Stimulated activated CD4-positive, alpha-beta T cell treated with anti-CD3 and anti-CD28 coated beads, Interleukin-4, amount 100 ng/mL, for 48 hours (primary cell): Measurements from ENCODE around the gene NHLRC1.
"Not testable (repeated sequence)": the region's sequence is repeated elsewhere in the genome, so short reads cannot be mapped to it uniquely, and the experiment has no call there.

Experiments used
- DNase-seq, 2 donors: peaks; one replicate each; pipeline ENCODE4 v3.0.0-alpha.2; 2020; ENCODE audit warnings: low read depth in 2 of 2

NHLRC1 gene

DNA sequence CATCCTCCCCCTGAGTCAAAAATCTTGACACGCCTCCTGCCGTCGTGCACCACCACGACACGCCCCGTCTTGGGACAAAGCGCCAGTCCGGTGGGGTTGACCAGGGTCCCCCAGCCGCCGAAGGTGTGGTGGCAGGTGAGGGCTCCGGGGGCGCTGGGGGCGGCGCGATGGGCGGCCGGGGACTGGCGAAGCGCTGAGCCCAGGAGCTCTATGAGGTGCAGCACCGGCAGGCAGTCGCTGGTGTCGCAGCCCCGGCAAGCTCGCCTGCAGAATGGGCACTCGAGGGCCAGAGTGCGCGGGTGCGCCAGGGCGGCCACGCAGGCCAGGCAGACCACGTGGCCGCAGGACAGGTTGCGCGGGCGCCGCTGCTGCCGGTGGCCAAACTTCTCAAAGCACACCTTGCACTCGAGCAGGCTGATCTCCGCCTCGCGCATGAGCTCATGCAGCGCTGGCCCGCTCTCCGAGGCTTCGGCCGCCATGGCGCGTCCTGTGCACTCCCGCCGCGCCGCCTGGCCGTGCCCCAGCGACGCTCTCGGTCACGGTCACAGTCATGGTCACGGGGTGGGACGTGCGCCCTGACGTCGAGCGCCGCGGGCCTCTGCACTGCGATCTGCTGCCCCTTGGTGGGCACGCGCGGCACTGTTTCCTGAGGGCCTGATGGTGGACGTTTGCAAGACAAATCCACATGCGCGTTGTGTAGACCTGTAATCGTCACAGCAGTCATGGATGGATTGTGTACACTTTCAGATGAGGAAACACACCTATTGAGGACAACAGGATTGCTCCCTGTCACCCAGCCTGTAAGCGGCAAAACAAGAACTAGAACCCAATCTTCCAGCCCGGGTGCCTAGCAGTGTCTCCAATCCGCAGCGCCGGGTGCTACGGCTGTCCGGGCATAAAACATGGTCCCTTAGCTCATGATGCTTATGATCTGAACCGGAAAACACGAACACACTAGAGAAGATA lies at the start of gene NHLRC1:
TSS of gene NHLRC1 (minus strand) at position 550 of the 966 bp plus-strand sequence. CDS start at position 479, 71 bp downstream.
- peak; percentile 72 to 78 for DNase-seq

DNA sequence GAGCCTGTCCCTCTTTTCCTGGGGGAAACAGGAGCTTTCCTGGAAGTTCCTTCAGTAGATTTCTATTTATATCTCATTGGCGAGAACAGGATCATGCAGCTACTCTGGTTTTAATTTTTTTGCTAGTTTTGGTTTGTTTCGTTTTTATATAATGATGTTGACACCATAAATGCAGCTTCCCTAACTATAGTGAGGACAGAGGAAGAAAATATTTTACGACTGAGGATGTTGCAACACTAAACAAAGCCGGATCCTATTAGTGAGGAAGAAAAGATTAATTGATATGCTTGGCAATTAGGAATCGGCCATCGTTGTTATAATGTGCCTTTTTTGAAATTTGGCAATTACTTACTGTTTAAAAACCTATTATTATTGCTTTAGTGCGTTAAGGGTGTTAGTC lies 49.4 kb upstream of the NHLRC1 start:
- DNase-seq: no peak

DNA sequence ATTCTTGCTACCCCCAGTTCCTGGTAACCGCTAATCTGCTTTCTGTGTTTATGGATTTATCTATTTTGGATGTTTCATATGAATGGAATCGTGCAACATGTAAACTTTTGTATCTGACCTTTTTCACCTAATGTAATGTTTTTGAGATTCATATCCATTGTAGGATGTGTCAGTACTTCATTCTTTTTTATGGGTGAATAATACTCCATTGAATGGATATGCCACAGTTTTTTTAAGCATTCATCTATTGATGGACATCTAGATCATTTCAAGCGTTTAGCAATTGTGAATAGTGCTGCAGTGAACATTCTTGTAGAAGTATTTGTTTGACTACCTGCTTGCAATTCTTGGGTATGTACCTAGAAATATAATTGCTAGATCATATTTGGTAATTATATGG lies 45.8 kb upstream of the NHLRC1 start:
- DNase-seq: no peak

DNA sequence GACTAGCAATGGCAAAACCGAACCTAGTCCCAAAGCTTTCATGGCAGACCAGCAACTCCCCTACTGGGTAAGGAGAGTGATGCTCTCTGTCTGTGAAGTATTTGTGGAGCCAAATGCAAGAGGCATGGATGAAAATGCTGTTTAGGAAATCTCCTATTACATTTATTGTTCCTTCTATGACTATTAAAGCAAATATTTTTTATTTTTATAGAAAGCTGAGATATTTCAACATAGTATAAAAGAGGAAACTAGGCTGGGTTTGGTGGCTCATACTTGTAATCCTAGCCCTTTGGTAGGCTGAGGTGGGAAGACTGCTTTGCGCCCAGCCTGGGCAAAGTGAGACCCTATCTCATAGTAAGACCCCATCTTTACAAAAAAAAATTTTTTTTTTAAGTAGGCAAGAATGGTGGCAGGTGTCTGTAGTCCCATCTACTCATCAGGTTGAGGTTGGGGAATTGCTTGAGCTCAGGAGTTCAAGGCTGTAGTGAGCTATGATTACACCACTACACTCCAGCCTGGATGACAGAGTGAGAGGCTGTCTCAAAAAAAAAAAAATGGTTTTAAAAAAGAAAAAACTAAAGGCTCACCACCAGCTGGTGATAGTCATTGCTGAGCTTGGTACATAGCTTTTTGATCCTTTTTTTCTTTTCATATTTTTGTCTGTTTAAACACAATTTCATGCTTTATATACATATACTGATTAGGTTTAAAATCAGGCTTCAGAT lies 44.0 kb upstream of the NHLRC1 start:
- no peak for DNase-seq

DNA sequence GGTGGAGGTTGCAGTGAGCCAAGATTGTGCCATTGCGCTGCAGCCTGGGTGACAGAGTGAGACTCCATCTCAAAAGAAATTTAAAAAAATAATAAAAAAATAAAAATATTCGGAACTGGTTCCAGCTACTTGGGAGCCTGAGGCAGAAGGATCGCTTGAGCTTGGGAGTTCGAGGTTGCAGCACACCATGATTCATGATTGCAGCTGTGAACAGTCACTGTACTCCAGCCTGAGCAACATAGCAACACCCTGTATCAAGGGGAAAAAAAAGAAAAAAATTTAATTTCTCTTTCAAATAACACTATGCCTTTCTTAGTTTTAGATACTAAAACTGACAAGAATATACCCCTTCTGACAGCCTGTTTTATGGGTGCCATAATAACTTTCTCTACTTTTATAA lies 43.3 kb upstream of the NHLRC1 start:
- no peak for DNase-seq

DNA sequence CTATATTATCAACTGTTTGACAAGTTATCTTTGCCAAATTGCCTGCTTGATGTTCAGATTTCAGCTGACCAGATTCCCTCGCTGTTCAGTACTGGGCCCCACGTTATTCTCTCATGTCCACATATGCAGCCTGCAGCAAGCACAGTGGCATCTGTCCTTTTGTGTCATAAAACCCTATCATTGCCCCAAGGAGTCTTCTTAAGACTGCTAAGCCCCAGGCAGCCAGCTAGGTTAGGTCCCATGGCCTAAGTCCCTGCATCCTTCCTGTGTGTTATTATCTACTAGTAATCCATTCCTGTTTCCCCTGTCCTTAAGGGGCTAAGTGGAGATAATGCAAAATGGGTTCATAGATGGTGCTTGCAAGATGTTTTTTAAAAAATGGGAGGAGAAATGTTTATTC lies 39.9 kb upstream of the NHLRC1 start:
- DNase-seq: no peak

DNA sequence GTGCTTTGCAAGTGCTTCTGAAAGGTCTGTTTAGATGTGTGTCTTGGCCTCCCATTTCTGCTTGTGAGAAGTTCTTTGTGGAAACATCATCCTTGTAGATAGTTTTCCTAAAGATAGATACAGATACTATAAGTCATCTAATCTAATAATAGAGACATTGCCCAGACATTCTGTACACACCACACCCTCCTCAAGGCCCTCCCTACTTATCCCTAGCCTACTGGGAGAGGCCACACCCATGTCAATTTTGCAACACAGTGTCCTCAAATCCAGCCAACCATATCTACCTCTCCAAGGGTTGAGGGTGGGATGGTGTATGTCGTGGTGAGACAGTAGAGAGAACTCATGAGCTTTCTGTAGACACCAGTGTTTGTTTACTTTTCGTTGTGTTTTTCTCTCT lies 39.0 kb upstream of the NHLRC1 start:
- no peak for DNase-seq

DNA sequence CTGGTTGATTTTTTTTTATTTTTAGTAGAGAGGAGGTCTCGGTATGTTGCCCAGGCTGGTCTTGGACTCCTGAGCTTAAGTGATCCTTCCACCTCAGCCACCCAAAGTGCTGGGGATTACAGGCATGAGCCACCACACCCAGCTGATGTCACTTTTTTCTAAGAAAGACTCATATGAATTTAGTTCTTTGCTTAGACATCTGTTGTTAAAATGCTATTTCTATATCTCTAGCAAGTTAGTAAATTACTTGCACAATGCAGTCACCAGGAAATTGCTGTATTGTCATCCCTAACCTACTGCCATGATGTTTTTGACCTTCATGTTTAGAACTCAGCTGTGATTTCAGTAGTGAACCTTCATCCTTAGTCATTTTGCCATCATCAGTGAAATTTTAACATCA lies 38.4 kb upstream of the NHLRC1 start:
- no peak for DNase-seq

DNA sequence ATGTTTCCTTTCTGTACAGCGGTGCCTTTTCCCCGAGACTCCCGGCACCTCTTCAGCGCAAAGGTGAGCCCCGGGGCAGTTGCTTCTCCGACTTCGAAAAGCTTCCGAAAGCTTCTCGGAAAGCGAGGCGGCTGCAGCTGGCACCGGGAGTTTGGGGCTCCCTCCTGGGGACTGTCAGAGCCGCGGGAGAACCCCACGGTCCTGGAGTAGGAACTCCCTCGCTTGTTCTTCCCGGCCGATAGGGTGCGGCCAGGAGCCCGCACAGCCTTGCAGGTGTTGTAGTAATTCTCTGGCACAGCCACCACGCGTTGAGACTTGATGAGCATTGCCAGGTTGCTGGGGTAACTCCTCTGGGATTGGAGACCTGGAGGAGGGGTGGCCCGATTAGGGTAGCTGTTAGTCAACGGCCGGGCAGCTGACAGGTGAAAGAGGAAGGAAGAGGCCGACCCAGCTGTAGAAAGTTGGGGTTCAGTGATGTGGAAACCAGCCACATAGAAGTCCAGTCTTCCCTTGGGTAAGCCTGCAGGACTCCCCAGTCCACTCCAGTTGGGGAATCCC lies 33.5 kb upstream of the NHLRC1 start:
- DNase-seq: peak; percentile 14 to 24

DNA sequence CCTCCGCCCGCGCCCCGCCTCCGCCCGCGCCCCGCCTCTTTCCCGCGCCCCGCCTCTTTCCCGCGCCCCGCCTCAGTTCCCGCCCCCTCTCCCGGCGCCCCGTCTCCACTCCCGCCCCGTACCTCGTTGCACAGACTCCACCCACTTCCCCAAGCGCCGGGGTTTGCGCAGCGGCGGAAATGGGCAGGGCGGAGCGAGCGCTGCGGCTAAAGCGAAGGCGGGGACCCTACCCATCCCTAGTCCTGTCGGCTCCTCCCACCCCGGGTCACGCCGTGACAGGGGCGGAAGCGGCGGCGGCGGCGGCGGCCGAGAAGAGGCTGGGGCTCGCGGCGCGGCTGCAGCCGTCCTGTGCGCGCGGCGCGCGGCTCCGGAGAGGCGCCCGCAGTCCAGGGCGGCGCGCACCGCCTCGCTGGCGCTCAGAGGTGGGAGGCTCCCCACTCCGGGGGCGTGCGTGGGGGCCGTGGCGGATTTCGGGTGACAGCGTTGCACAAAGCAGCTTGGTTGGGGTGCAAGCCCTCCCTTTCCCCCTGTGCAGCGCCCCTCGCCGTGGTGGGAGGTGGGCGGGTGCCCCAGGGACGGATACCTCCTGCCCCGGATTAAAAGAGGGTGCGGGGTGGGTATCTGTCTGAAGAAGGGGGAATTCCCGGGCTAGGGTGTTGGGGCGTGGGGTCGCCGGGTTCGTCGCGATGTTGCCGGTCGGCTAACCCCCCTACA lies 32.8 kb upstream of the NHLRC1 start, which contains the start of gene KDM1B:
TSS of gene KDM1B (plus strand) at position 273 of the 714 bp plus-strand sequence. CDS start 4,474 bp downstream, outside the sequence.
- peak; percentile 96 for DNase-seq

DNA sequence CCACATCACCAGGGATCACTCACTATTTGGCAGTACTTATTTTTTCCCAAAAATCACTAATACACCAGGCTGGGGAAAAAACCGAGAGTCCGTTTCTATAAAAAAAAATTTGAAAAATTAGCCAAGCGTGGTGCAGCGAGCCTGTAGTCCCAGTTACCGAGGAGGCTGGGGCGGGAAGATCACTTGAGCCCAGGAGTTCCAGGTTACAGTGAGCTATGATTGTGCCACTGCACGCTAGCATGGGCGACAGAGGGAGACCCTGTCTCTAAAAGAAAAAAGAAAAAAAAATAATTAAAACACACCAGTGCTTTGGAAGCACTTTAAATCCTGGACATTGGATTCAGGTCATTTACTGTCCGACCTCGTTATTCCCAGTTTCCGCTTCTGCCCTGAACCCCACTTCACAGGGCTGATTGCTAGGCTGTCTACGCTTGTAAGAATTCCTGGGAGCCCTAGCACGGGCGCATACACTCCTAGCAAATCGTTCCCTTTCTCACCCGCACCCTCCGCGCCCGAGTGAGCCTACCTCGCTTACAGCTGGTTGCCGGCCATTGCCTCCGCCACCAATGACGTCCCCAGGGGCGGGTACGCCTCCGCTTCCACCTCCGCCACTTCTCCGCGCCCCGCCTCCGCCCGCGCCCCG lies 32.2 kb upstream of the NHLRC1 start, which contains the start of gene TPMT:
TSS of gene TPMT (minus strand) at position 571 of the 643 bp plus-strand sequence. CDS start 5,950 bp downstream, outside the sequence.
- DNase-seq: no peak

DNA sequence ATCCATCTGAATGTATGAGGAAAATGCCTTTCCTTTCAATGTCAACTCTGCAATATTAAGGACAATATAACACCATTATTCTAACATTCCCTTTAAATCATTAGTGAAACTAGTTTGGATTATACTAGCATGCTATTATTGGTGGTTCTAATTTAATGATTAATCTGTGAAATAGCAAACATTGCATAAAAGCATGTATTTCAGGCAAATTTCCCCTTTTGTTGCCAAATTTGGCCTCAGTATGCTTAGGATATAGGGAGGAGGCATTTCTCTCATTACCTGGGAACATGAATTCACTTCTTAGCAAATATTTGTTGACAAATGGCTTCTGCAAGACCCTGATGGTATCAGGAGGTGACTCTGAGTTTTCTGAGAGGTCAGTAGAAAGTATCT lies 30.8 kb upstream of the NHLRC1 start:
- DNase-seq: no peak

DNA sequence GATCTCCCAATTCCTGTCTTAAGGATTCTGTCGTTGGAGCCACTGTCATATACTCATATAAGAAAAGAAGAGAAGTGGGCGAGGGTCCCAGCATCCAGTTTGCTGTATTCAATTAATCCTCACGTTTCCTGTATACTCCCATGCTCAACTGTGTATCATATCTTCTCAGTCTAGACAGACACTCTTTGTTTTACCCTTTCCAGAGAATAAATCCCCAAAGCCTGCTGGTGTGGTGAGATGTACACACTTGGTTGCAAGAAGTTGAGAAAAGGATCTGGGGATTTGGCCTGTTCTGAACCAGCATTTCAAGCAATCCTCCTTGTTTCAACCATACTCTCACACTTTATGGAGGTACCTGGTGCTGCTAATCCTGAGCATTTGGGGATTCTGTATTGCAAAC lies 29.3 kb upstream of the NHLRC1 start:
- DNase-seq: no peak

DNA sequence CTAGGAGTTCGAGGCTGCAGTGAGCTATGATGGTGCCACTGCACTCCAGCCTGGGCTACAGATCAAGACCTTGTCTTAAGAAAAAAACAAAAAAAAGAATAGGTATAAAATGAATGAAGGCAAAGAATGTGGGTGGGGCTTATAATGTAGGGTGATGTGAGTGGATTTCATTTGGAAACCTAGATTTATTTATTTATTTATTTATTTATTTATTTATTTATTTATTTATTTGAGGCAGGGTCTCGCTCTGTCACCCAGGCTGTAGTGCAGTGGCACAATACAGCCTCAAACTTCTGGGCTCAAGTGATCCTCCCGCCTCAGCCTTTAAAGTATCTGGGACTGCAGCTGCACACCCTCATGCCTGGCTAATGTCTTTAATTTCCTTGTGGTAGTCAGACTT lies 28.9 kb upstream of the NHLRC1 start:
- not testable (repeated sequence) for DNase-seq

DNA sequence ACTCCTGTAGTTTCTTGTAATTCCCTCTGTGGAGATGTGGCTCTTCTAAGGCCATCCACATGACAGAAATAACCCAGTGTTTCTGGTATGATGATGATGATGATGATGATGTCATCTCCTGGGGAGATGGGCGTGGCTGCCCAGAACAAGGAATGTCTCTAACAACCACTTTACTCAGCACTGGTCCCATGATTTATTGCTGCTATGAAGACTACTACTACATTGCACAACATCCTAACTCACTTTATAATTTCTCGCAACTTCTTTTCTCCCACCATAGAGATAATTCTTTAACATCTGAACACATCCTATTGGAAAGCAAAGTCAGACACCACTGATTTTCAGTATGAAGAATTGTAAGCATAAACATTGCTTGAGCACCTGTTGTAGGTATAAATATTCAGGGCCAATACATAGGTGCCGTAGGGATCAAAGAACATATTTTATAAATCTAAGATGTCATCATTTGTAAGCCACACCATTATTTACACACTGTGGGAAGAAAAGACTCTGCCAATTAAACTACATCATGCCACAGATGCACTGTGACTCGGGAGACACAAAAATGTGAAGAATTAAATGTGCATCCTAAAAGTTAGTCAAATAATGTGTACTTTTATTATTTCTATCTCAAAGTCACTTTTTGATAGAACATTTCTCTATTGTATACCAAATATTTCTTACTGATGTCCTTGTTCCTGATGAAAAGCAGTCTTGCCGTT lies 26.0 kb upstream of the NHLRC1 start:
- no peak for DNase-seq

DNA sequence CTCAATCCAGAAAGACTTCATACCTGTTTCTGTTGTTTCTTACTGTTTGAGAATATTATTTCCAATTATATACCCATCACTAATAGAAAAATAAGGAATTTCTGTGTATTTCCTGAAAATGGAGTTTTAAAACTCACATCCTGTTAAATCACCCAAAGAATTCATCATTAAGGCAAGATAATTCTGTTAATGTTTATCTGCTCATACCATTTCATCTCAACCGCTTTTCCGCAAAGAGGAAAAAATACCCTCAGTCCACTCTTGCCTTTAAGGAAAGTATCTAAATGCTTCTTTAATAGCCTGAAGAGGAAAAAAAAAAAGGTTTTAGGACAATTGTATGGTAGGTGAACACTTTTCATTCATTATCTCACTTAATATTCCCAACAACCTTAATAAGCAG lies 25.1 kb upstream of the NHLRC1 start:
- no peak for DNase-seq

DNA sequence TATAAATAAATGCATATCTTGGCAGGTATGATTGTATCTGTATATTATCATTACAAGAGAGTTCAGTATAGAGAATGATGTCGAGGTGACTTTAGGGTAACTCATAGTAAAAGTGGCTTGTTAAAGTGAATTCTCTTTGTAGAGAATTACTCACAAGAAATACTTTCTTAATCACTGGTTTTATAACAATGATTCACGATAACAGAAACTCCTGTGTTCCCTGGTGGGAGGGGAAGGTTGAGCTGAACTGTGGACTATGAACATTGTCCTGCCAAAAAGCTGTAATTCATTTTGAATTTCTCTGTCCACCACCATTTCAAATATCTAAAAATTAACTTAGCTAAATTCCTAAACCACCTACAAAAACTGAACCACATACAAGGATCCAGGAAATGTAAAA lies 24.7 kb upstream of the NHLRC1 start:
- no peak for DNase-seq

DNA sequence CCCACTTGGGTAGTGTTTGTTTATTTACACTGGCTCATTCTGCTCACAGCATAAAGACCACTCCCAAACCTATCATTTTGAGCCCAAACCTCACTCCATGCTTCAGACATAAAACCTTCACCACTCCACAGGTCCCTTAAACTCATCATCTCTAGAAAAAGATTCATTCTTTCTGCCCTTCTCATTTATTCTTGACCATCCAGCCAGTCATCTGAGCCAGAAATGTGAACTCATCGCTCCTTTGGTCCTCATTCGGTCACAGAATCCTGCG lies 20.0 kb upstream of the NHLRC1 start:
- DNase-seq: no peak

DNA sequence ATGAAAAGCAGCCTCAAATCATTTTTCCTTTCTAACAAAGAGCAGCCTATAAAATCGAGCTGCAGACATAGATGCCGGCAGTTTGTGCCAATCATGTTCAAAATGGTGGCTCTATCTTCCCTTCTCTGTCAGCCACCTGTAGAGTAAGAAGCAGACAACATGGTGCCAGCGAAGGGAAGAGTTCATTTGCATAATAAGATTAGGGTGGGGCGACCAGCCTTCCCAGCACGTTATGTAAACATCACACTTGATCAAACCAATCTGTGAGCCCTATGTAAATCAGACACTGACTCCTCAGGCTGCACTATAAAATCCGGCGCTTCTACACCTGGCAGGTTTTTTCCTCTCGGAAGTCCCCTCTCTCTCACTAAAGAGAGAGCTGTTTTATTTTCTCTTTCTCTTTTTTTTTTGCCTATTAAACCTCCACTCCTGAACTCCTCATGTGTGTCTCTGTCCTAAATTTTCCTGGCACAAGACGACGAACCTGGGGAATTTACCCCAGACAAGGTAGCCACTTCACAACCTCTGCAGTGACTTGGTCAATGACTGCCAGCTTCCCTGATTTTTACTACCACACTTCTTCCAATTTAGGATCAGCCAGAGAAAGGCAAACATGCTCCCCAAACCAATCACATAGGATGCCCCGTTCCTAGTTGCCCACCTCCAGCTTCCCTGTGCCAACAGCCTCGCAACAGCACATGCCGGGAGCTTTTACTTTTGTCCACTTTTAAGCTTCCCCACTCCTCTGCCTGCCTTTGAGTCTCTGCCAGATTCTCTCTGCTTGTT lies 19.5 kb upstream of the NHLRC1 start:
- no peak for DNase-seq
